Osteocyte (in vitro differentiated cells): ENCODE data around the gene ZNF500. TPM values are rescaled to one million over a fixed set of nuclear protein-coding genes. Genes with fewer than 3 reads are reported as not detected.

ENCODE experiments used
- DNase-seq: peaks from one replicate; pipeline ENCODE4 v3.0.0; 2021; ENCODE audit warnings: mixed read lengths; ENCODE audit not compliant: unreplicated experiment; ENCODE audit errors: extremely low spot score
- H3K27ac Mint-ChIP-seq: one replicate; pipeline ENCODE4 v1.8.0; 2021; ENCODE audit warnings: mild to moderate bottlenecking, mixed read lengths; ENCODE audit not compliant: unreplicated experiment
- H3K27me3 Mint-ChIP-seq: one replicate; pipeline ENCODE4 v1.8.0; 2021; ENCODE audit warnings: mixed read lengths; ENCODE audit not compliant: unreplicated experiment
- H3K36me3 Mint-ChIP-seq: one replicate; pipeline ENCODE4 v1.8.0; 2021; ENCODE audit warnings: mixed read lengths; ENCODE audit not compliant: unreplicated experiment
- H3K4me1 Mint-ChIP-seq: one replicate; pipeline ENCODE4 v1.8.0; 2021; ENCODE audit warnings: mixed read lengths; ENCODE audit not compliant: unreplicated experiment
- H3K4me3 Mint-ChIP-seq: one replicate; pipeline ENCODE4 v1.8.0; 2021; ENCODE audit warnings: mild to moderate bottlenecking, moderate library complexity, mixed read lengths; ENCODE audit not compliant: unreplicated experiment
- H3K9me3 Mint-ChIP-seq: one replicate; pipeline ENCODE4 v1.8.0; 2021; ENCODE audit warnings: mixed read lengths; ENCODE audit not compliant: unreplicated experiment
- total RNA-seq: library from RNA; stranded (reverse); gene quantifications from 2 replicates; pipeline ENCODE4 v1.2.1, GENCODE V29; 2021
- TF ChIP-seq, protein P1 (sequence below): fragments of 200-600 bp; sonication (generic); IDR thresholded peaks from 2 replicates; pipeline ENCODE4 v1.5.0; 2021; ENCODE audit warnings: antibody characterized with exemption, mild to moderate bottlenecking, moderate library complexity

Gene ZNF500
- total RNA-seq, 1 donor from 2014 or later: 22.8 TPM

- no peak overlapping the region for H3K4me3 Mint-ChIP-seq
- H3K27me3 Mint-ChIP-seq: no peaks in the 10 kb centered on the region
- H3K4me1 Mint-ChIP-seq: peaks cover 10% of the 10 kb centered on the region
- no peak for DNase-seq
- no peaks in the 10 kb centered on the region for H3K9me3 Mint-ChIP-seq
- TF ChIP-seq, protein P1, sequence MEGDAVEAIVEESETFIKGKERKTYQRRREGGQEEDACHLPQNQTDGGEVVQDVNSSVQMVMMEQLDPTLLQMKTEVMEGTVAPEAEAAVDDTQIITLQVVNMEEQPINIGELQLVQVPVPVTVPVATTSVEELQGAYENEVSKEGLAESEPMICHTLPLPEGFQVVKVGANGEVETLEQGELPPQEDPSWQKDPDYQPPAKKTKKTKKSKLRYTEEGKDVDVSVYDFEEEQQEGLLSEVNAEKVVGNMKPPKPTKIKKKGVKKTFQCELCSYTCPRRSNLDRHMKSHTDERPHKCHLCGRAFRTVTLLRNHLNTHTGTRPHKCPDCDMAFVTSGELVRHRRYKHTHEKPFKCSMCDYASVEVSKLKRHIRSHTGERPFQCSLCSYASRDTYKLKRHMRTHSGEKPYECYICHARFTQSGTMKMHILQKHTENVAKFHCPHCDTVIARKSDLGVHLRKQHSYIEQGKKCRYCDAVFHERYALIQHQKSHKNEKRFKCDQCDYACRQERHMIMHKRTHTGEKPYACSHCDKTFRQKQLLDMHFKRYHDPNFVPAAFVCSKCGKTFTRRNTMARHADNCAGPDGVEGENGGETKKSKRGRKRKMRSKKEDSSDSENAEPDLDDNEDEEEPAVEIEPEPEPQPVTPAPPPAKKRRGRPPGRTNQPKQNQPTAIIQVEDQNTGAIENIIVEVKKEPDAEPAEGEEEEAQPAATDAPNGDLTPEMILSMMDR: no peak
- H3K36me3 Mint-ChIP-seq: peaks cover 33% of the 10 kb centered on the region
- no peak overlapping the region for H3K27ac Mint-ChIP-seq
Measured at GRCh38 chr16:4762205-4762604, 4.8 kb downstream of the ZNF500 start.

- no peaks in the 10 kb centered on the region for H3K9me3 Mint-ChIP-seq
- no peak overlapping the region for H3K4me3 Mint-ChIP-seq
- H3K27ac Mint-ChIP-seq: no peak overlapping the region
- peaks cover 40% of the 10 kb centered on the region for H3K36me3 Mint-ChIP-seq
- TF ChIP-seq, protein P1: no peak
- H3K27me3 Mint-ChIP-seq: no peaks in the 10 kb centered on the region
- no peaks in the 10 kb centered on the region for H3K4me1 Mint-ChIP-seq
- DNase-seq: no peak
Measured at GRCh38 chr16:4760221-4760910, 6.6 kb downstream of the ZNF500 start.

DNA sequence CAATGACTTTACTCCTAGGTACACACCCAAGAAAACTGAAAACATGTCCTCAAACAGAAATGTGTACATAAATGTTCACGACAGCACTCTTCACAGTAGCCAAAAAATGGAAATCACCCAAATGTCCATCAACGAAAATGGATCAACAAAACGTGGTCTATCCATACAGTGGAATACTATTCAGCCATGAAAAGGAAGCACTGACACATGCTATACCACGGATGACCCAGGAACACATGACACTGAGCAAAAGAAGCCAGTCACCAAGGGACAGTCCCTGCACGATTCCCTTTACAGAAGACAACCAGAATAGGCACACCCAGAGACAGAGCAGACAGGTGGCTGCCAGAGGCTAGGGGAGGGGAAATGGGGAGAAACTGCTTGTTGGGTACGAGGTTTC, 11.3 kb downstream of the ZNF500 start:
- Mint-ChIP-seq H3K9me3 (no peaks in the 10 kb centered on the region), H3K36me3 (peaks cover 37% of the 10 kb centered on the region), H3K27me3 (no peaks in the 10 kb centered on the region), H3K4me3 (no peak overlapping the region), H3K4me1 (no peaks in the 10 kb centered on the region), H3K27ac (no peak overlapping the region)
- DNase-seq: no peak
- TF ChIP-seq, protein P1: no peak

GRCh38 chr16:4754865-4755264, 12.1 kb downstream of the ZNF500 start:
- Mint-ChIP-seq H3K36me3 (peaks cover 32% of the 10 kb centered on the region), H3K27me3 (no peaks in the 10 kb centered on the region), H3K9me3 (no peaks in the 10 kb centered on the region), H3K27ac (no peak overlapping the region), H3K4me1 (no peaks in the 10 kb centered on the region), H3K4me3 (no peak overlapping the region)
- TF ChIP-seq, protein P1: no peak
- DNase-seq: no peak

GRCh38 chr16:4753227-4753626, 13.7 kb downstream of the ZNF500 start:
- no peak for DNase-seq
- peaks cover 18% of the 10 kb centered on the region for H3K36me3 Mint-ChIP-seq
- TF ChIP-seq, protein P1: no peak
- H3K27me3 Mint-ChIP-seq: no peaks in the 10 kb centered on the region
- H3K27ac Mint-ChIP-seq: no peak overlapping the region
- H3K9me3 Mint-ChIP-seq: no peaks in the 10 kb centered on the region
- H3K4me3 Mint-ChIP-seq: no peak overlapping the region
- no peaks in the 10 kb centered on the region for H3K4me1 Mint-ChIP-seq
